ENCODE data around the gene KRTAP19-8.

The KRTAP19-8 gene, protein sequence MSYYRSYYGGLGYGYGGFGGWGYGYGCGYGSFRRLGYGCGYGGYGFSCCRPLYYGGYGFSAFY

DNA sequence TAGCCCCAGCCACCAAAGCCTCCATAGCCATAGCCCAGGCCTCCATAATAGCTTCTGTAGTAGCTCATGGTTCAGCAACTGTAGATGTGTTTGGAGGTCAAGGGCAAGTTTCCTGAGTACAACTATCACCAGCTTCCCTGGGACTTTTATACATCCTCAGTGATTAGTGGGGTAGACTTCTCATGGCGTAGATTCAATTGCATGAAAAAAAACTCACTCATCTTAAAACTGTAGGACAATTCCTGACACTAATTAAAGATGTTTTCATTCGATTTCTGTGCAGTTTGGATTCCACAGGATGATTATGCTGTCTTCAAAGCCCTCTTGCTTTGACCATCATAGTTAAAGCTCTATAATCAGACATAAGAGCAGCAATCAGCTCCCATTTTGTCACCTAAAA is at the start of gene KRTAP19-8:
TSS of gene KRTAP19-8 (minus strand) at position 101 of the 400 bp plus-strand sequence. CDS start at position 68, 33 bp downstream.
- DNase-seq: no peak

DNA sequence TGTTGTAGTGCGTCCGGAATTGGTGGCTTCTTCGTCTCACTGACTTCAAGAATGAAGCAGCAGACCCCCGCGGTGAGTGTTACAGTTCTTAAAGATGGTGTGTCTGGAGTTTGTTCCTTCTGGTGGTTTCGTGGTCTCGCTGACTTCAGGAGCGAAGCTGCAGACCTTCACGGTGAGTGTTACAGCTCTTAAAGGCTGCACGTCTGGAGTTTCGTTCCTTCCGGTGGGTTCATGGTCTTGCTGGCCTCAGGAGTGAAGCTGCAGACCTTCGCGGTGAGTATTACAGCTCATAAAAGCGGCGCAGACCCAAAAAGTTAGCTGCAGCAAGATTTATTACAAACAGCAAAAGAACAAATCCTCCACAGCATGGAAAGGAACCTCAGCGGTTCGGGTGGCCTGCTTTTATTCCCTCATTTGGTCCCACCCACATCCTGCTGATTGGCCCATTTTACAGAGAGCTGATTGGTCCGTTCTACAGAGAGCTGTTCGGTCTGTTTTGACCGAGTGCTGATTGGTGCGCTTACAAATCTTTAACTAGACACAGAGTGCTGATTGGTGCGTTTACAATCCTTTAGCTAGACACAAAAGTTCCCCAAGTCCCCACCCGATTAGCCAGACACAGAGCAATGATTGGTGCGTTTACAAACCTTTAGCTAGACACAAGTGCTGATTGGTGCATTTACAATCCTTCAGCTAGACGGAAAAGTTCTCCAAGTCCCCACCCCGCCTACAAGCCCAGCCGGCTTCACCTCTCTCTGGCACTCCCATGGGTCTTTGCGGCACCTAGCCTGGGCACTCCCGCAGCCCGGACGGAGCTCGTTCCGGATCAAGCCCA is 49.6 kb upstream of the KRTAP19-8 start:
- no peak for DNase-seq

DNA sequence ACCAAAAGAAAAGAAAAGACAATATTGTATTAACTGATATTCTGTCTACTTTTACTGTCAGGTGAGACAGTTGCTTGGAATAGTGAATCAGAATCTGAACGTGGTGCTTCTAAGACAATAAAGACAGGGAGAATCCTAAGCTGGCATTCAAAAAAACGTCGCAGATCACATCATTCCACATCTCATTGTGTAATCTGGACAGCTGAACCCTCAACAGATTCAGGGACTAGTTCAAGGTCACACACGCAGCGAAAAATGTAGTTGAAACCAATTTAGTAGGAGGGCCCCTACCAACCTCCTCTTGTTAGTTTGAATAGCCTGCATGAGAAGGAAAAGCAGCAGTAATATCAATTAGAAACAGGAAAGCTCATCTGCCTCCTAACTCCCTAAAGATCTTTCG is 46.4 kb upstream of the KRTAP19-8 start:
- DNase-seq: no peak

DNA sequence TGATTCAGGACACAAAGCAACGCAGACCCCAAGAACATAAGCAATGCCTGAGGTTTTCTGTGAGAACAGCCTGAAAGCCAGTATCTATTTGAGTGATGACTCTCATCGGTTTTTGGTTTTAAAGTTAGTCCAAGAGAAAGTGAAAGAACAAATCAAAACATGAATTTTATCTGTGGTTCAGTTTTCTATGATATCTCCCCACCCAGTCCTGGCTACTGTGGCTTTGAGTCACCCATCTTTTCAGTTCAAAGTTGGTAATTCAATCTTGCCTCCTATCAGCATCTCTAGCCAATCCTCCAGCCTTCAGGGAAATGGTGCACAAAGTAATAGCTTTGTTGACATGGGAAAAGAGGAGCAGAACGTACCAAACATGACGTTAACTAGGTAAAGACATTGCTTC is 40.5 kb upstream of the KRTAP19-8 start:
- DNase-seq: no peak

DNA sequence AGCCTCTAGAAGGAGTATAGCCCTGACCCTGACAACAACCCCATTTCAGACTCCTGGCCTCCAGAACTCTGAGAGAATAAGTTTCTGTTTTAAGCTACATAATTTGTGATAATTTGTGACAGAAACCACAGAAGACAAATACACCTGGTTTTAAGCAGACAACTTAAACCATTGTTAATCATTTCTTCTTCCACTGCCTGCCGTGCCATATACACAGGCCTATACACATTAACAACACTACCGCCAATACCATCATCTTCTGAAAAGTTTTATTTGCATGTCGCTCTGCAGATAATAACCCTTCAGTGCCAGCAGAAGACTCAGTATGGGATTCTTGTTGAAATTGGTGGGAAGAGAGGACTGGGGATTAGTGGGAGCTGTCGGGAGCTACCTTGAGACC is 39.9 kb upstream of the KRTAP19-8 start:
- no peak for DNase-seq

DNA sequence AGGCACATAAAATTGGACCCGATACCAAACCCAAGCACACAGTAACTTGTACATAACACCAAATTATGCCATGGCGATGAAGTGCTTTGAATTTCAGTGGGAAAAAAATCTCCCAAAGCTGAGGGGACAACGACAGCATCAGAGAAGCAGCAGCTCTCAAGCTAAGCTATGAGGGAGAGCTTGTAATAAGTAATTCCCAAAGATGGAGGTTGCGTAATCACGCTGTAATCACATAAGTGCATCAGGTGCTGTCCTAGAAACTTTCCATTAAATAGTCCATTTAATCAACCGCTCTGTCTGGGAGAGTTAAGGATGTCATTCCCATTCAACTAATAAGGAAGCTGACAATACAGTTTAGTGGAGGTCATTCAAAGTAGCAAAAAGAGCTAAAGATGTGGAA is 37.6 kb upstream of the KRTAP19-8 start:
- DNase-seq: no peak

DNA sequence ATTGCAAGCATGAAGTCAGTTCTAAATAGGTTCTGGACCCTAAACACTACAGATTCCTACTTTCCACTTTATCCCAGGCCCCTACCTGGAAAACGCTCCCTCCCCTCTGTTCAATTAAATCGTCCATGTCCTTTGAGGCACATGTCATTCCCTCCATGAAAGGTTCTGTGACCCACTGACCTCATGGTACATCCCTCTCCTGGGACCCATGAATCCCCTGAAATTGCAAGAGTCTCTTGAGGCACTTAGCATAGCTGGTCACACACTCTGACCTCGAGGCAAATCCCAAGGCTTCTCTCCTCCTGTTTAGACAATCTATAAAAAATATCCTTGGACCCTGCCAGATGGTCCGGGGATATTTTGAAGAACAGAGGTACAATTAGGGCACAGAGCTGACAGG is 34.3 kb upstream of the KRTAP19-8 start:
- no peak for DNase-seq

DNA sequence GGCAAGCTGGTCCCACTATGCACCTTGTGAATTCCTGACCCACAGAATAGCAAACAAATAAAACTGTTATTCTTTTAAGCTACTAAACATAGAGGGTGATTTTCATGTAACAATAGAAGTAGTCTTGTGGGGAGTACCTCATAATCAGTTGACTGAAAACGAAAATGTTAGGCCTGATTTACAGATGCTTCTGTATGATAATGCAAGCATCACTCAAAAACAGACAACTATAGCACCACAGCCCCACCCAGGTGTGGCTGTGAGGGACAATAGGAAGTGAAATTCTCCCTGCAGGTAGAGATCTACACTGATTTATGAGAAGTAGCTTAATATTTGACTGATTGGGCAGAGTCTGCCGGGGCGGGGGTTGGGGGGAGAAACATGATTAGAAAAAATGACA is 26.5 kb upstream of the KRTAP19-8 start:
- DNase-seq: no peak

DNA sequence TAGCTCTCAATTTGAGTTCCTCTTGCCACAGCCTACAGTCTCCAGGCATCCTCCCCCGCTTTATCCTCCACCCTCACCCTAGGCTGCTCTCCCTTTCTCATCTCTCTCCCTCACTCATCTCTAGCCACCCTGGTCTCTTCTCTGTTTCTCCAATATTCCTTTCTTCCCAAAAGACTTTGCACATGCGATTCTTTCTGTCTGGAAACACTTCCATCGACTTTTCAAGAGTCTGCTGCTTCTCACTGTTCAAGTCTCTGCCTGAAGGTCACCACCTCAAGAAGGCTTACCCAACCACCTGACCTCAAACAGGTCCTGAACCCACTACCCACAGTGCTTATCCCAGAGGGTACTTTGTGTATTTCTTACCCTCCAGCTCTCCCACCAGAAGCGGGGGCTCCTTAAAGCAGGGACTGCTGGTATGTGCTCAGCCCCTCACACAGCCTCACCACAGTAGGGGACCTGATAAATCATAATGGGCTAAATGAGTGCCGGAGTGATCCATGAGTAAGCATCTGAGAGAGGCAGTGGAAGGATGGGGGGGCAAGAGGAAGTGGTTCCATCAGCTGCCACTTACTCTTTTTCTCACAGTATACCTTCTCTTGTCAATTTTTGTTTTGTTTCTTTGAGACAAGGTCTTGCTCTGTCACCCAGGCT is 14.3 kb upstream of the KRTAP19-8 start:
- DNase-seq: no peak

DNA sequence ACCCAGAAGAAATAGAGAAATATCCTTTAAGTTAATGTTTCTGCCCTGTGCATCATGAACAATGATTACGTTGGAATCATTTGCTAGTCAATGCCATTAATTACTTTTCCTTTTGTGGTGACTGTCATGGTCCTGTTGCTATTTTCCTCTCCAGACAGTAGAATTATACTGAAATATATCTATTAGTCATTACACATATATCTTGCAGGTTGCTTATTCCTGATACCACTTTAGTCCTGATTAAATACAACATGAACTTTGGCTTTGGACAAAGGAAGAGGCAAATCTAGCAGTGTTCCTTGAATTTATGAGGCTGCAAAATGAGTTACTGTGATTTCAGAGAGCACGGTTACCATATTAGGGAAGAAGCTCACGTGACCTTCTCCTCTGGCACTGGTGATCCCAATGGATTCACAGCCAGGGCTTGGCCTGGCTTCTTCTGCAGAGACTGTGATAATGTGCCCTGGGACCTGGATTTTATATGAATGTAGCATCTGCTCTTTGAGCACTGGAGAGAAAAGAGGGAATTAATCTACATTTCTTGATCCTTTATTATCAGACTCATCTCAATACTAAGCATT is 12.4 kb upstream of the KRTAP19-8 start:
- no peak for DNase-seq

DNA sequence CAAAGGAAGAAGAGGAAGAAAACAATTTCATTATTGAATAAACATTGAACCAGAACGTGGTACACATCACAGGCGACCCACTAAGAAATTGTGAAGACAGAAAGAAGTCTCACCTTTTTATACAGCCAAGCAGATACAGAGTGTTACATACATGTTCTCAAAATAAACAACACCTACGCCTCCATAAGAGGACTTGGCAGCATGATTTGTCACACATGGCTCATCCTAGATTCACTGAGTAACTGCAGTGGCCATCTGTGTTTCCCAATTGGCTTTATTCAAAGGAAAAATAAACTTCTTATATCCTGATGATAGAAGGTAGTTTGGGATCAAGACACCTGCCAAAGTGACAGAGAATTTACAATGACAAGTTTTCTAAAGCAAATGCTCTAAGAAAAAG is 7.6 kb upstream of the KRTAP19-8 start:
- DNase-seq: no peak

DNA sequence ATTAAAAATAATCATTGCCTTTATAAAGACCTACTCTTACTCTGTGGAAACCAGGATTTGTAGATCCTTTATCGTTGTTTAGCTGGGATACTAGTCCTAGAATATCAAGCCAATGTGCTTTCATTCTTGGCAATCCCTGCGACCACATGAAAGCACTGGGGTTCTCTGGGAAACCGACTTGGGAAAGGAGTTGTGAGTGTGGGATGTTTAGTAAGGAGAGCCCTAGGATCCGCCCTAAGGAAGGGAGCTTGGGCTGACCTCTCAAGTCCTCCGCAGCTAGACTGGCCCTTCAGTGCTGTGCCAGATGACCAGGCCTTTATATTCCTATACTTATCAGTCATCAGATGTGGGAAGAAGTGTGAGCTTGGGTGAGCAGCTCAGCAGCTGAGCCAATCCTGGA is 5.2 kb upstream of the KRTAP19-8 start:
- DNase-seq: no peak

DNA sequence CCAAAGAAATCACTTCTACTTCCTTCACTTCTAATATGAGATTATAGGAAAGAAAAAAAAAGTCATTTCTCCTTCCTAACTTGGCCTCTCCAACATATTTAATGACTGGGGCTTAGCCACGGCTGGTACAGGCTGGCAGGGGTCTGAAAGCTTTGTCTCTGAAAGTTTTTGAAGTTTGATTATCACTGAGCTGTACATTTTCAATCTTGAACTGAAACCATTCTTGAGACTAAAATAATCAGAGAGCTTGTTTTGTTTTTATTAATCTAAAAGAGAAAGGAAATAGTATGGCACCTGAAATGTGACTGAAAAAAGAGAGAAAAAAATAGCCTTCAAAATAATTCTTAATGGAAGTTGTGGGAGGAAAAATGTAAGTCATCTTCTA is 3.8 kb upstream of the KRTAP19-8 start:
- DNase-seq: no peak

DNA sequence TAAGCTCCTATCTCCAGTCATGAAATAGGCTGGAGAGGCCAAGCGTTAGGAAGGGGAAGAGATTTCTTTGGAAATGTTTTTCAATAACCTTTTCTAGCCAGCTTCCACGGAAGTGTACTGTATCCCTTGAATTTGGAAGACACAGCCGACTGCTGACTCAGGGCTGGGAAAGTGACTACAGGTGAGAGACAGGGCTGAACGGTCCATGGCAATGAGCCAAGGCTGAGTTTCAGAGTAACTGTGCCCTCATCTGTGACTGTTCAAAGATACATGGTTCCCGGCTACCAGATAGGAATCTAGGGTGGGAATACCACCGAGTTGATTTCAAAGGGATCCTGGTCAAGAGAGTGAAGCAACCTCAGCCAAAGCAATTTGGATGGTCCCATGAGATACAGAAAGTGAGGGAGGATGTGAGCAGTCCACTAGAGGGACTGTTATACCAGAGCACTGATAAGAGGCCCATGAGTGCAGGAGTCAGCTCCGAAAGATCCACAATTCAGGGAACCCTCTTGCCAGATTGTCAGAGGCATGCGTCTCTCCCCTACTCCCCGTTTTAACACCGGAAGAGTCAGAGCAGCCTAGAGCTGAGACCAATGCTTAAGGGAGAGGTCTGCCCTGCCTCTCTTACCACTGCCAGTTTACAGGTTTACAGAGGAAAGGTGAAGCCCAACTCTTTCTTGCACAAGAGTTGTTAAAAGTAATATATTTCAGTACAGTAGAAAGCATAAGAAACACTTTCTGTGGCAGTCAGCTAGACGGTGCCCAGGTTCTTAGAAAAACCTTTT is 3.2 kb upstream of the KRTAP19-8 start:
- no peak for DNase-seq

DNA sequence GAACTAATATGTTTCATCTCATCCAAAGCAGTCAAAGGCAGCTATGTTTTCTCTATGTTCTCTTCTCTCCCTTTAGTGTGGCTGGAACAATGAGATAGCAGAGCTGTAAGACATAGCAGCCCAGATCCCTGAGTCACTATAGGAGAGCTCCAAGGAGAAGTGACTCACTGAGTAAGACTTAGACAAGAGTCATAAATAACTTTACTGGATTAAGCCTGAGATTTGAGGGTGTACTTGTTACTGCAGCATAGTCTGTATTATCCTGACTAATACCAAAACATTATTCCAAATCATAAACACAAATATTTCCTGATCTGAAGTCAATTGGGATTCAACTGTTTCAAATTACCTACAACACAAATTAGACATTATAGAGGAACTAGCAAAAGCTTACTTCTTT is 3.9 kb downstream of the KRTAP19-8 start:
- no peak for DNase-seq

DNA sequence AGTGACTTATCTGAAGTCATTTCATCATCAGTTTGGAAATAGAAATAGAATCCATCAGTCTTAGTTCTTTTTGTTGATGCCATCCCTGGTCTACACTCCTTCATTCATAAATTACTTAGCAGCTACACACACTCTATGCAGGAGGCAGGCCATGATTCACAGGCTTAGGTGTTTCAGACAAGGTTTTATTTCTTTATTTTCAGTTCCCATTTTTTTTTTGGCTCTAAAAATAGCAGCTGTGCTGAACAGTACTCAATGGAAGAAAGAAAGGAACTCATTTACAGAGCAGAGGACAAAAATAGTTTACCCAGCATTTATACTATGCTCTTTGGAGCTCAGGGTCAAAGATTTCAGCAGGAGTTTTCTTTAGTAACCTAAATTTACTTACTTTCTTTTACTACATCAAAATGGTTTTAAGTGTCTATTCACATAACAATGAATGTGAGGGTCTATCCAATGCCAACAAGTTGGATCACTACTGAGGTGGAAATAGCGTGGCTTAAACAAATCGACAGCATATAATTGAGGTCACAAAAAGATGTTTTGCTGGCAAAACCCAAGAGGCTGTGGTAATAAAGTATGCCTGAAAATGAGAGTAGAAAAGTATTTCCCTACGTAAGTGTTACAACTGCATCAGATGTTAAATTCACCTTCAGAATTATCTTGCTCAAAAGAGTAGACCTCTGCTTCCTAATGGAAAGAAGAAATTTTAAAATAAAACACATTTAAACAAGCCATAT is 7.7 kb downstream of the KRTAP19-8 start:
- no peak for DNase-seq

DNA sequence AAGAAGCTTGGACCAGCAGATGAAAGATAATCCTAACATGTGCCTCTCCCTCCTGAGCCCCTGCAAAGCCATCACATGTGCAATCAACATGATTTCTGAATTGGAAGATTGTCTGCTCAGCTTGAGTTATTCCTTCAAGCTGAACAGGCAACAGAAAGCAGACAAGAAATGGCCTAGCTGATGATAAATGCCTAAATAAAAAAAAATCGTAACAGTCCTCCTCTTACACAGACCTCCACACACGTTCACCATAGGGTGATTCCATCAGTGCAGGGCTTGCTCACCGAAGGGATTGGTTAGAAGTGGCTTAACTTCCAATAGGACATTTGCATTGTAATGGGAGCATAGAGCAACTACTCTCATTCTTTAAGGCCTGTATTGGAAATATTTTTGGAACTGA is 14.6 kb downstream of the KRTAP19-8 start:
- no peak for DNase-seq

DNA sequence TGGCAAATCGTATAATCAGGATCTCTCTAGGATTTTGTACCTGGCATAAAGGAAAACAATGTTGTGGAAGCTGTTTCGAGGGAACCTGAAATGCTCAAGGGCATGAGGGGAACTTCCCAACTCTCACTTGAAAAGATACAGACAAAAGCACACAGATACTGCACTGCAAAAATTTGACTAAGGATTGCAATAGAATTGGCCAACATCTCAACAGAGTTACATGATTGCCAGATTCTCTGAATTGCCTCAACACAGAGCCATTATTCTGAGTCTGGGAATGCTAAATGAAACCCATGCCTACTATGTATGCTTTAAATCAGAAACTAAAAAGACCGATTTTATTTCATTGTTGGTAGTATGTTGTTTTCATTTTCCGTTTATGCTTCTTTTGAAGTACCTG is 16.0 kb downstream of the KRTAP19-8 start:
- DNase-seq: no peak

DNA sequence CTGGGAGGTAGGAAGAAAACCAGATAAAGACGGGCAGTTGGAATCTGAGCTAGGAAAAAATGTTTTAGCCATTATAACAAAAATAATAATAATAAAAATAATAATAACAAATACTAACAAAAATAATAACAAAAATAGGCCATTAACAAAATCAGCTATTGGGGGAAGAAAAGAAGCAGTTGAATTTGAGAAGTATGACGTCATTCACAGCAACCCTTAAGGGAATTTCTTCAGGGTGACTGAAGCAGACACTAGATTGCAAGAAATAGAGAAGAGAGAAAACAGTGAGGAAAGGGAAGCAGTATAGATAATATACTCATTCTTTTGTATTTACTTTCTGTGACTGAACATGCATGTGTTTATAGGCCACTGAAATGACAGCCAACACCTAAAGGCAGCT is 20.0 kb downstream of the KRTAP19-8 start:
- no peak for DNase-seq

DNA sequence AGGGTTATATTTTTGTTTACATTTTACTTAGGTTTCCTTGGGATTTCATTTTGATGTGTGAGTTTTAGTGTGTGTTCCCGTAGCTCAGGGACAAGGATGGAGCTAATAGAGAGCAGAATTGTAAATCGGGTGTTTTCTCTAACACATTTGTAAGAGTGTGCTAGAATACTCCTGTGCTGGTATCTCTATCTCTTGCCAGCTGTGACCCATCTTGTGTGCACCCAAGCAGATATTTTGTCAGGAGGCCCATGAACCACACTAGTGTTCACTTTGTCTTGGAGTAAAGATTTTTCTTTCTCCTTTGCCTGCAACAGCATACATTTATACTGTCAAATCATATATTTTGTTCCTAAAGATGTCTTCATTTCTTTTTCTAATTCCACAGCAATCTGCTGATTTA is 23.4 kb downstream of the KRTAP19-8 start:
- DNase-seq: no peak

DNA sequence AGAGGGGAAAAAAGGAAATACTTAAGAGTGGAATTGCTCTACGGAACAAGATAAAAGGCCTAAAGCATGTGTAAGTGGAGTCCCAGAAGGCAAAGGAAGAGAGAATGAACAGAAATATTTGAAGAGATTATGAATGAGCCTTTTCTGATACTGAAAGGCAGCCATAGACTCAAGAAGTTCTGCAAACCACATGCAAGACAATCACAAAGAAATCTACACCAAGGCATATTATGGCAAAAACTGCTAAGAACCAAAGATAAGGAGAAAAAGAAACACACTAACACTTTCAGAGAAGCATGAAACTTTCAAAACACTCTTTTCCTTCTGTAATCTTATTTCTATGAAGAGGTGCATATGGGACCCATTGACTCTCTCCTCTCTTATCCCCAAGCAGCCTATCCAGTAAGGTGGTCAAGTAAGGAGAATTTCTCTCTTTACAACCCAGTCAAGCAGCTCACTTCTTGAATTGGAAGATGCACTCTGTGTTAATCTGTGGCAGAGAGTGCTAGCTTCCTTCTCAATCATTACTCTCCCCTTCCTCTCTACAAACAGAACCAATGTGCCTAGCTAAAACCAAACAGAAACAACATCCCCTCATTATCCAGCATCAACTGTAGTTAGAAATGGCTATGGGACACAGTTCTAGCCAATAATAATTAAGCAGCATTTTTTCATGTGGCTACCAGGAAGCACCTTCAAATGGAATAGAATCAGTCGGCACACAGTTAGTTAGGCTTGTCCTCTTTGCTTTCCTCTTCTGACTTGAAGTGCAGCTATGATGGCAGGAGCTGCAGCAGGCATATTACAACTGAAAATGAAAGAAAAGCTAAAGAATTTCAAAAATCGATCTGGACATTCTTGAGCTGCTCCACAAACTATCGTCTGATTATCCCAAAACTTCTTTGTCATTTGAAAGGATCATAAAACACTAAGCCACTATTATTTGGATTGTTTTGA is 25.9 kb downstream of the KRTAP19-8 start:
- DNase-seq: no peak

Data from stimulated activated CD4-positive, alpha-beta T cell treated with anti-CD3 and anti-CD28 coated beads, Interleukin-2, amount 100 ng/mL, for 48 hours (primary cell).